ENCODE data around the gene RUFY3. TPM values are rescaled to one million over a fixed set of nuclear protein-coding genes. Genes with fewer than 3 reads are reported as not detected.
"Not testable (repeated sequence)": the region's sequence is repeated elsewhere in the genome, so short reads cannot be mapped to it uniquely, and the experiment has no call there.

The RUFY3 gene
- total RNA-seq, 2 donors from 2014 or later, result 27.6 to 30.2 TPM

GRCh38 chr4:70698435-70698834 is 23.3 kb upstream of the RUFY3 start:
- not testable (repeated sequence) for H3K9me3 Mint-ChIP-seq, DNase-seq

GRCh38 chr4:70700712-70701111 is 21.1 kb upstream of the RUFY3 start:
- Mint-ChIP-seq H3K4me3 (no peak overlapping the region), H3K36me3 (ENCODE audit: insufficient read depth in 2 of 2) (peaks cover 2 to 4% of the 10 kb centered on the region in 2 donors), H3K9me3 (no peaks in the 10 kb centered on the region), H3K4me1 (ENCODE audit: low read depth) (peaks cover 12% of the 10 kb centered on the region), H3K27me3 (ENCODE audit: low read depth) (no peaks in the 10 kb centered on the region), H3K27ac (no peak overlapping the region)
- no peak for ATAC-seq (replicated peaks in 1 of 2)
- no peak for DNase-seq

More at GRCh38 chr4:70698435-70698834, 23.3 kb upstream of the RUFY3 start:
- not testable (repeated sequence) for H3K27me3 Mint-ChIP-seq (ENCODE audit: low read depth); H3K27ac Mint-ChIP-seq; H3K4me1 Mint-ChIP-seq (ENCODE audit: low read depth); H3K4me3 Mint-ChIP-seq; ATAC-seq (replicated peaks in 1 of 2); H3K36me3 Mint-ChIP-seq (ENCODE audit: insufficient read depth in 2 of 2)

GRCh38 chr4:70701271-70701670 is 20.5 kb upstream of the RUFY3 start:
- no peak overlapping the region for H3K27ac Mint-ChIP-seq
- ATAC-seq (replicated peaks in 1 of 2) (no peak), DNase-seq (no peak)
- peaks cover 2 to 6% of the 10 kb centered on the region in 2 donors for H3K36me3 Mint-ChIP-seq (ENCODE audit: insufficient read depth in 2 of 2)
- peaks cover 17% of the 10 kb centered on the region for H3K4me1 Mint-ChIP-seq (ENCODE audit: low read depth)
- H3K27me3 Mint-ChIP-seq (ENCODE audit: low read depth), result no peaks in the 10 kb centered on the region
- H3K4me3 Mint-ChIP-seq, result no peak overlapping the region
- H3K9me3 Mint-ChIP-seq, result no peaks in the 10 kb centered on the region

- H3K4me3 Mint-ChIP-seq; H3K9me3 Mint-ChIP-seq; DNase-seq; ATAC-seq (replicated peaks in 1 of 2); H3K27me3 Mint-ChIP-seq (ENCODE audit: low read depth); H3K27ac Mint-ChIP-seq; H3K36me3 Mint-ChIP-seq (ENCODE audit: insufficient read depth in 2 of 2): not testable (repeated sequence)
- H3K4me1 Mint-ChIP-seq (ENCODE audit: low read depth), result peaks cover 26% of the 10 kb centered on the region
These were observed 19.2 kb upstream of the RUFY3 start for GRCh38 chr4:70702592-70702991.

GRCh38 chr4:70703619-70704214 is 18.0 kb upstream of the RUFY3 start:
- H3K9me3 Mint-ChIP-seq, result no peaks in the 10 kb centered on the region
- H3K4me3 Mint-ChIP-seq, result peak overlapping the region; percentile 91 to 93
- peak overlapping the region; percentile 89 for H3K27ac Mint-ChIP-seq
- H3K4me1 Mint-ChIP-seq (ENCODE audit: low read depth), result peaks cover 26% of the 10 kb centered on the region
- no peak for ATAC-seq (replicated peaks in 1 of 2)
- peaks cover 2 to 6% of the 10 kb centered on the region in 2 donors for H3K36me3 Mint-ChIP-seq (ENCODE audit: insufficient read depth in 2 of 2)
- no peaks in the 10 kb centered on the region for H3K27me3 Mint-ChIP-seq (ENCODE audit: low read depth)
- no peak for DNase-seq

- H3K4me1 Mint-ChIP-seq (ENCODE audit: low read depth), result peaks cover 28% of the 10 kb centered on the region
- no peaks in the 10 kb centered on the region for H3K9me3 Mint-ChIP-seq
- H3K36me3 Mint-ChIP-seq (ENCODE audit: insufficient read depth in 2 of 2), result peaks cover 2 to 6% of the 10 kb centered on the region in 2 donors
- DNase-seq (peak; percentile 71 to 76), ATAC-seq (replicated peaks in 1 of 2) (peak; percentile 67 to 71)
- peak overlapping the region; percentile 91 to 93 for H3K4me3 Mint-ChIP-seq
- no peaks in the 10 kb centered on the region for H3K27me3 Mint-ChIP-seq (ENCODE audit: low read depth)
- peak overlapping the region; percentile 89 for H3K27ac Mint-ChIP-seq
These were observed 17.4 kb upstream of the RUFY3 start for GRCh38 chr4:70704215-70704930.

- Mint-ChIP-seq H3K36me3 (ENCODE audit: insufficient read depth in 2 of 2) (peaks cover 2 to 6% of the 10 kb centered on the region in 2 donors), H3K27me3 (ENCODE audit: low read depth) (no peaks in the 10 kb centered on the region), H3K4me1 (ENCODE audit: low read depth) (peaks cover 33% of the 10 kb centered on the region), H3K27ac (no peak overlapping the region), H3K9me3 (no peaks in the 10 kb centered on the region), H3K4me3 (peak overlapping the region; percentile 91 to 93)
- ATAC-seq (replicated peaks in 1 of 2) (no peak), DNase-seq (peak in 1 of 2 donors; percentile 52)
These were observed 16.9 kb upstream of the RUFY3 start for GRCh38 chr4:70704931-70705182.

- DNase-seq, result peak; percentile 80 to 82
- peaks cover 2 to 6% of the 10 kb centered on the region in 2 donors for H3K36me3 Mint-ChIP-seq (ENCODE audit: insufficient read depth in 2 of 2)
- H3K27ac Mint-ChIP-seq, result peak overlapping the region; percentile 99
- H3K27me3 Mint-ChIP-seq (ENCODE audit: low read depth), result no peaks in the 10 kb centered on the region
- peaks cover 36% of the 10 kb centered on the region for H3K4me1 Mint-ChIP-seq (ENCODE audit: low read depth)
- H3K9me3 Mint-ChIP-seq, result no peaks in the 10 kb centered on the region
- ATAC-seq (replicated peaks in 1 of 2), result peak; percentile 71 to 78
- H3K4me3 Mint-ChIP-seq, result peak overlapping the region; percentile 95 to 100
These were observed 16.4 kb upstream of the RUFY3 start for GRCh38 chr4:70705183-70706043.

GRCh38 chr4:70706044-70706461 is 15.7 kb upstream of the RUFY3 start:
- H3K36me3 Mint-ChIP-seq (ENCODE audit: insufficient read depth in 2 of 2), result peaks cover 2 to 6% of the 10 kb centered on the region in 2 donors
- DNase-seq, result no peak
- H3K27ac Mint-ChIP-seq, result peak overlapping the region; percentile 99
- peak overlapping the region; percentile 95 to 100 for H3K4me3 Mint-ChIP-seq
- H3K27me3 Mint-ChIP-seq (ENCODE audit: low read depth), result no peaks in the 10 kb centered on the region
- no peak for ATAC-seq (replicated peaks in 1 of 2)
- H3K4me1 Mint-ChIP-seq (ENCODE audit: low read depth), result peaks cover 36% of the 10 kb centered on the region
- H3K9me3 Mint-ChIP-seq, result no peaks in the 10 kb centered on the region

- H3K27me3 Mint-ChIP-seq (ENCODE audit: low read depth), result no peaks in the 10 kb centered on the region
- H3K4me3 Mint-ChIP-seq, result peak overlapping the region; percentile 95 to 100
- peak overlapping the region; percentile 99 for H3K27ac Mint-ChIP-seq
- peaks cover 2 to 6% of the 10 kb centered on the region in 2 donors for H3K36me3 Mint-ChIP-seq (ENCODE audit: insufficient read depth in 2 of 2)
- ATAC-seq (replicated peaks in 1 of 2) (no peak), DNase-seq (no peak)
- H3K9me3 Mint-ChIP-seq, result no peaks in the 10 kb centered on the region
- peaks cover 39% of the 10 kb centered on the region for H3K4me1 Mint-ChIP-seq (ENCODE audit: low read depth)
These were observed 15.2 kb upstream of the RUFY3 start for GRCh38 chr4:70706516-70706915.

GRCh38 chr4:70709611-70710205 is 12.1 kb upstream of the RUFY3 start:
- Mint-ChIP-seq H3K4me3 (no peak overlapping the region), H3K27ac (no peak overlapping the region), H3K36me3 (ENCODE audit: insufficient read depth in 2 of 2) (peaks cover 0 to 3% of the 10 kb centered on the region in 2 donors), H3K27me3 (ENCODE audit: low read depth) (no peaks in the 10 kb centered on the region), H3K9me3 (no peaks in the 10 kb centered on the region), H3K4me1 (ENCODE audit: low read depth) (peaks cover 56% of the 10 kb centered on the region)
- ATAC-seq (replicated peaks in 1 of 2) (no peak), DNase-seq (no peak)

- Mint-ChIP-seq H3K9me3 (no peaks in the 10 kb centered on the region), H3K4me1 (ENCODE audit: low read depth) (peaks cover 54% of the 10 kb centered on the region), H3K4me3 (peak overlapping the region; percentile 5 to 26), H3K27ac (peak overlapping the region; percentile 76), H3K27me3 (ENCODE audit: low read depth) (no peaks in the 10 kb centered on the region), H3K36me3 (ENCODE audit: insufficient read depth in 2 of 2) (no peaks in the 10 kb centered on the region)
- DNase-seq (no peak), ATAC-seq (replicated peaks in 1 of 2) (no peak)
These were observed 10.2 kb upstream of the RUFY3 start for GRCh38 chr4:70711599-70711998.

GRCh38 chr4:70712150-70712549 is 9.6 kb upstream of the RUFY3 start:
- Mint-ChIP-seq H3K4me3 (peak overlapping the region; percentile 5 to 26), H3K9me3 (no peaks in the 10 kb centered on the region), H3K36me3 (ENCODE audit: insufficient read depth in 2 of 2) (no peaks in the 10 kb centered on the region), H3K4me1 (ENCODE audit: low read depth) (peaks cover 49% of the 10 kb centered on the region), H3K27ac (peak overlapping the region; percentile 76), H3K27me3 (ENCODE audit: low read depth) (no peaks in the 10 kb centered on the region)
- DNase-seq (no peak), ATAC-seq (replicated peaks in 1 of 2) (no peak)

Measured in activated T-cell treated with anti-CD3 and anti-CD28 coated beads, Interleukin-2, amount 50 U/mL, for 72 hours (primary cell).